HPDE6-E6E7 (cell line): ENCODE results near the gene EYA4.

Experiments
- DNase-seq: peaks from one replicate; pipeline ENCODE4 v3.0.0; 2011; ENCODE audit warnings: missing footprints; ENCODE audit errors: extremely low spot score

EYA4 gene

DNA sequence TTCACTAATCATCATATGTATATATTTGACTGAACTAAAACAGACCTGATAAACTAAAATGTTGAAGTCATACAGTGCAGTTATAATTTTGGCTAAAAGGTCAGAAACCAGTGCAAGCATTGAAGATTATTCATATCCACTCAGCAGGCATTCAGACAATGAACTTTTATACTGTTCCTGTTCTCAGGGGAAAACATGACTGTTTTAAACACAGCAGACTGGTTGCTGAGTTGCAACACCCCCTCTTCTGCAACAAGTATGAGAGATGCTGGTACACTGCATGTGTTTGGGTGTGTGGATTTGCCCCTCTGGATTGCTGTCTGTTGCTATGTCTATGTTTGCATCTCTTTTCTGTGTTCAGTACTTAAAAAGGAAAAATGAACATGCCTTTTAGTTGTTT, 206.8 kb downstream of the EYA4 start:
- DNase-seq: no peak

DNA sequence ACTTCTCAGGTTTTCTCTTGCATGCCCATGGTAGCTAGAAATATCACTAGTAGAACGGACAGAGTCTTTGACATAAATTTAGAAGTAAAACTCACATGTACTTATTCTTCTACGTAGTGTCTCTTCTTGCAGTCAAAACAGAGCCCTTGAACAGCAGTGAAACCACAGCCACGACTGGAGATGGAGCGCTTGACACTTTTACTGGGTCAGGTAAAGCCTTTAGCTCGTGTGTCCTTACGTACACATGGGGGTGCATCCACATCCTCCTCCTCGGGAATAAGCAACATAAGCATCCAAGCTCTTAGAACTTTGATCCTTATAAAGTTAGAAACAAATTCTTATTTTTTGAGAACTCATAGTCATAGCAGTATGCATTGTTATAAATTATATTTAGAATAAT, 215.3 kb downstream of the EYA4 start:
- no peak for DNase-seq

DNA sequence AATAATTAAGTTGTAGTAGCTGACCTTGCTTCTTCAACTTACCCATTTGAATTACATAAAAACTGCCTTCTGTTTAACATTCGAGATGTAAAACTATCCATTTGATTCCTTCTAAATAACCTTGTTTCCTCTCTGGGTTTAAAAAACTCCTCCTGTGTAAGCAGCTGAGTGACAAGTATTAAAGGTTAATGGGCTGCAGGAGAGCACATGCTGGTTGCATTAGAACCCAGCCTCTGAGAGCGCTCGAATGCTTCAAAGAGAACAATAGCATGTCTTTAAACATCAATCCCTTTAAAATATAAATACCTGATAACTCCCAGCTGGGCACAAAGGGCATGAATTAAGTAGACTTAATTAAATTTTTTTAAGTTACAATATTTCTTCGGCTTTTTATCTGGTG, 215.8 kb downstream of the EYA4 start:
- no peak for DNase-seq

DNA sequence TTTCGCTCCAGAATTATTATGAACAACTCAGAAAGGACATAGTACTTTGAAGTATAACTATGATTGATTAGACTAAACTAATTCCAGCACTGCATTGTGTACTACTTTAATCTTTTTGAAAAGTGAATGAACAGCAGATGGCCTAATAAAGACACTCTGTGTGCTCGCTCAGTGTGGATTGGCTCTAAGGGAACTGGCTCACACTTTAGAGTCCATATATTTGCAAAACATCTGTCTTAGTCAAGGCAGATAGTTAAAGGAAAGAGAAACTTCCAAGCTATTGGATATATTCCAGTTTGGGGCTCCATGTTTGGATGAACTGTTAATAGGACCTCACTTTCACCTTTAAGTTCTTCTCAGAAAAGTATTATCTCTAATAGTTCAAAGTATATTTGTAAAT, 218.9 kb downstream of the EYA4 start:
- no peak for DNase-seq

DNA sequence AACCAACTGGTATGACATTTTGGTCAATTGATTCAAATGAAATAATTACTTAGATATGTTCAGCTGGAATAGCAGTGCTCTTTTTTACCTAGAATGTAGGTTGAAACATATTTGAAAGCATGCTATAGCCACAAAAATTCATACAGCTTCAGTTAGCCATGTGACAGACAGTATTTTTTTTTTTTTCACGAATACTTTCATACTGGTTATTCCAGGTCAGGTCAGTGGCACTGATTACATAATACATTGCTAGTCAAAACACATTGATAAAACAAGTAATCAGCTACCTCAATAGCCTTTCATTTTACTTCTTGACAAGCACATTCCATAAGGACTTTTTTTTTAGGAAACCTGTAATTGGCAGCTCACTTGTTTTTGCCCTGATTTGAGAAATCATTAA, 222.6 kb downstream of the EYA4 start:
- no peak for DNase-seq

DNA sequence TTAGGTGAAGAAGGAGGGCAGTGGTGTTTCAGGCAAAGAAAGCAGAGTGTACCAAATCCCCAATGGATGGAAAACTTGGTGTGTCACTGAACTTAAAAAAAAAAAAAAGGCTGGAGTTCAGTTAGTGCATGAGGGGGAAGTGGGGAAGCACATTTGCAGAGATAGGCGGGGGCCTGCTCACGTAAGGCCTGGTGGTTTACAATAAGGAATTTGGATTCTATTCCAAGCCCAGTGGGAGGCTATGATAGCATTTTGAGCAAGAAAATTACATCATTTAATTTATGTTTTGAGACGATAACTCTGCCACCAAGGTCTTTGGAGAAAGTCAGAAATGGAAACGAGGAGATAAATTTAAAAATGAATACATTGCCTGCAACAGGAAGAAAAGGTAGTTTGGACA, 225.5 kb downstream of the EYA4 start:
- DNase-seq: no peak

DNA sequence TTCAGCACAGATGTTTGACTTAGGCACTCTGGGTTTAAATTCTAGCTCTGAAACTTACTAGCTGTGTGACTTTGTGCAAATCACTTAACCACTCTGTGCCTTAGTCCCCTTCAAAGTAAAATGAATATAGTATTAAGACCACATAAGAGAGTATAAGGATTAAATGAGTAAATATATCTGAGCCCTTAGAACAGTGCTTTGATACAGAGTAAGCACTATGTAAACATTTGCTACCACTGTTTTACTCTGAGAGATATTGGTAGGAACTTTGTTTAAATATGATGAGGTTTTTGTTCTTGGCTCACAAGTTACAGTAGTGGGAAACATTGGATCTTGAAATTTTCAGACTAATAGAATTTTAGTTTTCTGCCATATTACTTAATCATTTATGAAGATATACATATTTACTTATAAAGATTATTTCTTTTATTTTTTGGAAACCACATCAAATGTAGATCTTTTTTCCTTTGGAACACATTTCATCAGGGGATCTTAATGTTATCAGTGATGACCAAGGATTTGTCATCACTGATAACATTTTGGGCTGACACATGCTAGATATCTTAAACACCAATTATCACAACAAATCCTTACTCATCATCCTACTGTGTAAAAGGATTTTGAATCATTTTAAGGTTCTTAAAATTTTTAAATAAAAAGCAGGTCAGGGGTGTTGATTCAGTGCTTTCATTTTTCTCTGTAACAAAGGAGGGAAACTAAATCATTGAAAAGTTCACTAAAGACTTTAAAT, 226.2 kb downstream of the EYA4 start:
- no peak for DNase-seq

DNA sequence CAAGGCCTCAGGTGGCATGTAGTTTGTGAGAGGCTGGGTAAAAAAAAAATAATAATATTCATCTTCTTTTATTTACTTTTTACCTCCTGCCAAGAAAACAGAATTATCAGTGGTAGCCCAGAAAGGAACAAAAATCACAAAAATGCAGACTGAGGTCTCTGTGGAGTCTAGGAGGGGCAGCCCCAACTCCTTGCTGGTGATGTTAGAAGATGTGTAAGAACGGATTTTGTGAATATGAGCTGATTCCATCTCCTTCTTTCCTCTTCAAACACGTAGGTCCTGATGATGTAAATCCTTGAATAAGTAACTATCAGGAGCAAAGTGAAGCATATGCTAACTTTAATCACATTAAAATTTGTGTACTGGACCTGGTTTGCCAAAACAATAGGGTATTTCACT, 226.8 kb downstream of the EYA4 start:
- DNase-seq: no peak

DNA sequence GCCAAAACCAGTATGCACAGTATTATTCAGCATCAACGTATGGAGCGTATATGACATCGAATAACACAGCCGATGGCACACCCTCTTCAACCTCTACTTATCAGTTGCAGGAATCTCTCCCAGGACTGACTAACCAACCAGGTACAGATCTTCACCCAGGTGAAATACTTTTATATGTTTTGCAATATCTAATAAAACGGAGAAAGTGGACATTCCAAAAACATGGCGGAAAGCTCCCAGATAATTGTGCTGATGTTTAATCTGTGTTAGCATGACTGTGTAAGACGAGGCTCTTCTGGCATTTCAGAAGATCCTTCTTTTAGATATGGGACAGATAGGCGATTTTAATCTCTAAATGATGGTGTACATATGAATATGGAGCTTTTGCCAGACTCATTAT, 227.4 kb downstream of the EYA4 start:
- no peak for DNase-seq

DNA sequence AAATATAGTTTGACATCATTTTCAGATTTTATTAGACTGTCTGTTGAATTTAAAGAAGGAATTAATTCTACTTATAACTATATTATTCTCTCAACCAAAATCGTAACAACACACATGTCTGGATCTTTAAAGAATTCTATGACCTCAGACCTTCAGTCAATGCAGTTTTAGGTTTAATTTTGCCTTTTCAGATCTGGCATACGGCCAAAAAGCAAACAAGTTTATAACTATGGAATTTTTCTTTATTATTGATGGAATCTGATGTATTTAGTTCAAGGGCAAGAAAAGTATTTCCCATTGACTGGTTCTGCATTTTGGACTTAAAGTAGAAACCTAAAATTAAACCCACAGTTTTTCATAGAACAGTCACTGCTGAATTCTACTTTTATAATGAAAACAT, 233.4 kb downstream of the EYA4 start:
- DNase-seq: no peak

DNA sequence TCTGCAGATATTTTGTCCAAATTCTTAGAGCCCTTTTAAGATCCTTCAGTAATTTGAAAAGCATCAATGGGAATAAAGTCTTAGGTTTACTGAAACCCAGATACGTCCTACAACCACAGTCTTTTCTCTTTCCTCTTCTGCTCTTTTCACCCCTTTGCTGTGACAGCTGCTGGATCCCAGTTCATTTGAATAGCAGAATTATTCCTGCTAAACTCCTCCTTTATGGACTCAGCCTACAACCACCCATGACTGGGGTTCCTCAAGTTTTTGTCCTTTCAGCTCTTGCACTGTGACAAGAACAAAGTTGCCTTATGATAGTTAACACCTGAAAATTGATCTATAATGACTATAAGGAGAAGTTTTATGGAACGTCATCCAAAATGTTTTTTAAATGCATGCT, 237.5 kb downstream of the EYA4 start:
- no peak for DNase-seq

DNA sequence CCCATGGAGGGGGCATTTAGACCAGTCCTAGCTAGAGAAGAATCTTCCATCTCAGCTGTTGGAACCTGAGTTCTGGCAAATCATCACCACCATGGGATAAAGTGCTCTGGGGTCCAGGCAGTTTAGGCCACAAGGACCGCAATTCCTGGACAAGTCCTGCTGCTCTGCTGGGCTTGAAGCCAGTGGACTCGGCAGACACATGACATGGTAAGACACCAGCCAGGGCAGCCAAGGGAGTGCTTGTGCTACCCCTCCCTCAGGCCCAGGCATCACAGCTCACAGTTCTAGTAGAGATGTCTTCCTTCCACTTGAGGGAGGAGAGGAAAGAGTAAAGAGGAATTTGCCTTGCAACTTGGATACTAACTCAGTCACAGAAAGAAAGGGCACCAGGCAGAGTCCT, 246.0 kb downstream of the EYA4 start:
- DNase-seq: no peak

DNA sequence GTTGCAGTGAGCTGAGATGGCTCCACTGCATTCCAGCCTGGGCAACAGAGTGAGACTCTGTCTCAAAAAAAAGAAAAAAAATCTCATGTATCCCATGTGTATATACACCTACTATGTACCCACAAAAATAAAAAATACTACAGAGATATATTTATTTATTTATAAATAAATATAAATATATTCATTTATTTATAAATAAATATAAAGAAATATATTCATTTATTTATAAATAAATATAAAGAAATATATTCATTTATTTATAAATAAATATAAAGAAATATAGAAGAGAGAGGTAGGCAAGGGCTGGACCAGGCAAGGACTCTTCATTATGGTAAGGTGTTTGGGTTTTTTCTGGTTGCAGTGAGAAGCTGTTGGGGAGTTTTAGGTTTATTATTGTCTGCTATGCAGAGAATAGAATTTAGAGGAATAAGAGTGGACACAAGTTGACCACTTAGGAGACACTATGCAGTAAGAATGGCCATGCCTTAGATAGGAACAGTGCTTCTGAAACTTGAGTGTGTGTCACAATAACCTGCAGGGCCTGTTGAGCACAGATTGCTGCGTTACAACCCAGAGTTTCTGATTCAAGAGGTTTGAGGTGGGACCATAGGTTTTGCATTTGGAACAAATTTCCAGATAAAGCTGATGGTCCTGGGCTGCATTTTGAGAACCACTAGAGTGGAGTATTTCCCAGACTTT, 254.2 kb downstream of the EYA4 start:
- no peak for DNase-seq

DNA sequence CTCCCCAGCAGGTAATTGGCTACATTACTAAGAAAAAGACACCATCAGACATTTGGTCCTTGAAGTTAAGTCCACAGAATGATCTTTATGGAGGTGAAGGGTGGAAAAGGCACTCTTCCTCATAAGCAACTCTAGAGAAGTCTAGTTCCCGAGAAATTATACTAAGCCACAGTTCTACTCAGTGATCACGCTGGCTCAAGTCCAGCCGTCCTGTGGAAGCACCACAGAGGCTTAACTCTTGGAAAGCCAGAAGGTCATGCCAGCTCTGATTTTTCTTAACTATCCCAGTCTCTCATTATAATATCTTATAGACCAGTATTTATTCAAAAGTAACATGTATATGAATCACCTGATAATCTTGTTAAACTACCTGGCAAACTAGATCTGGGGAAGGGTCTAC, 258.5 kb downstream of the EYA4 start:
- no peak for DNase-seq

DNA sequence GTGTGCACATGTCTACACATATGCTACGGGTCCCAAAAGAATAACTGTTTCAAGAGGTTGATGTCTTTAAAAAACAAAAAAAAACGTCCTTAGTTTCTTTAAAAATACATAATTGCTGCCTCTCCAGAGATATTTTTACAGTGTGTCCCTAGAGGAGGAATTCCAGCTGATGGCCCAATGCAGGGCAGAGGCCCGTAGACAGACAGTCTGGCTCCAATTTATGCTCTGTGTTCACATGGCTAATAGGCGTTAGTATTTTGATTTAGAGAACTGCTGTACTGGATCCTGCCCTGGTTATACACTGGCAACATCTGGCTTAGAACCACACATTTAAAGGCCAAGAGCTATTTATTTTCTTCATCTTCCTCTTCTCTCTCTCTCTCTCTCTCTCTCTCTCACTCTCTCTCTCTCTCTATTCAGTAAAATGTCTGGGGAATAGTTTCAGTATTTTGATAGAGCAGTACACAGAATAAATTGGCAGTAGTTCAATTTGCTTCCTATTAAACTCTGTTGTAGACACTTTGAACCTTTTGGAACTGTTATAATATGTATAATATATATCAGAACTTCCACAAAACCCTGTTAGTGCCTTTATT, 260.6 kb downstream of the EYA4 start:
- no peak for DNase-seq

DNA sequence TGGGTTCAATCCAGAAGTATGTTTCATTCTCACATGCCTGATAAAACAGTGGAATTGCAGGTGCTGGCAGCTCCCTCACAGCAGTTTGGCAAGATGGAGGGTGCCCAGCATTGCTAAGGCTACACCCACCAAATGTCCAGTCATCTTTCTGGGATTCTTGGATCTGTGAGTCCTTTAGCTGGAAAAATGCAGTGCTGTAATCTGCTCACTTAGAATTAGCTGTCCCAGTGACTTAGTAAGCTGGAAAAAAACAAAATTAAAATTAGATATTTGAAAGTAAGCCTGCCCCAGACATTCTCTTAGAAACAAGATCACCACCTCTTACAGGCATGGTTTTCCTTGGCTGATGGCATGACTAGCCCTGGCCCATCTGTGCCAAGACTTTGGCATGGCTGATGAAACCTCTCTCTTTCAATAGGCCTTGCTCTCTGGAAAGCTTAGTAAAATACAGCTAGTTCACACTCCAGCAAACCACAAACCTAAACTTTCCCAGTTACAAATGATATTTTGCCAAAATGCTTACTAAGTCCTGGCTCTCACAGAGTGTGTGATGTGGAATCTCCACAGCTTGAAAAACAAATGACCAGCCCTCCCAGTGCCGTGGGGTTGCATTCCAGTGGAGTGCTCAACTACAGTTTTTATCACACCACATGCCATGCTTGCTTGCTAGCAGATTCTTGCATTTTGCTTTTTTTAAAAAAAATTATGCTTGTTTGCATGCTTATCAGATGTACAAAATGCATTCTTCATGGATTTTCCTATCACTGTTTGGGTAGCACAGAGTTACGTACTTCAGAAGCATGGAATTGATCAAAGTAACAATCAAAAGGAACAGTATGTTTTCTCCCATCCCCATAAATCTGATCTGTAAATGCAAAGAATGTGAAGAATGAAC, 261.5 kb downstream of the EYA4 start:
- no peak for DNase-seq

DNA sequence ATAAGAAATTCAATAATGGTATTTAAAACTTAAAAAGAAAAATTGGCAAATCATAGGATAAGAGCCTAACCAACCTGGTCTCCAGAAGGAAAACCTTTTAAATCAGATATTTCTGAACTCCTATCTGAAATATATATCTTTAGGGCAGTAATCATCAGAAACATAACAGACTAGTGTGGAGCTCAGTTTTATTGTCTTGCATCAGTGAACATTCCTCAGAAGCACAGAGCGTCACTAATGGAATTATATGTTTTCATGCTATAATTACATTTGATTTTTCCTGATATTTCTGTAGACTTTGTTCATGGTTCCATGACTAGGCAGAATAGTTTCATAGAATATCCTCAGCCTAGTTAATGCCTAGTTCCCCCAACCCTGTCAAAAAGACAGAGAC, 262.2 kb downstream of the EYA4 start:
- no peak for DNase-seq

DNA sequence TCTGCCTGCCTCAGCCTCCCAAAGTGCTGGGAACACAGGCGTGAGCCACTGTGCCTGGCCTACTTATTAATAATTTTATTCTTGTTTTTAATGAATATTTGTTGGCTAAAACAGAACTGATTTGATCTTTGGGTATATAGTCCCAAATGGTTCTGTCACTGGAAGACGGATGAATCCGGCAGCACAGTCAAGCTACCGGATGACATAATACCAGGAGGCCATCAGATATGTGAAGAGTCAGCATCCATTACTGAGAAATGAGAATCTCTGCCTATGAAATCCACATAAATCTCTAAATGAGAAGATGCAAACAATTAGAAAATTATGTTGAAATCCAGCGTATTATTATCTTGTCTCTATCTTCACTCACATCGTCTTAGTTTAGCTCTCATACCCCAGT, 263.0 kb downstream of the EYA4 start:
- no peak for DNase-seq

DNA sequence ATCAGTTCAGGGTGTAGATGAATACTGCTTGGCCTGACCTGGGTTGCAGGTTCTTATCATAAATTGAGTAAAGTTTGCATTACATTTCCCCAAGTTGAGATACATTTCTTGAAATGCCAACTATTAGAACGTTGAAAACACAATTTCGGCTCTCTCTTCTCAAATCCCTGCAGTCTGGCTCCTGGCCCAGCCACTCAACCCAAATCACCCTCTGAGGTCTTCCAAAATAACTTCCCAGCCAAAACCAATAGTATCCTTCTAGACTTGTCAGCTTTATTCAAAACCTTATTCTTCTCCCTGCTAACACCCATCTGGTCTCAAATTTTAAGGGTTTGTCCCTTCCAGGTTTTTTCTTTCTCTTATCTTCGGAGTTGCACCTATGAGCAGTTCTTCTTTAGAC, 263.6 kb downstream of the EYA4 start:
- DNase-seq: no peak

DNA sequence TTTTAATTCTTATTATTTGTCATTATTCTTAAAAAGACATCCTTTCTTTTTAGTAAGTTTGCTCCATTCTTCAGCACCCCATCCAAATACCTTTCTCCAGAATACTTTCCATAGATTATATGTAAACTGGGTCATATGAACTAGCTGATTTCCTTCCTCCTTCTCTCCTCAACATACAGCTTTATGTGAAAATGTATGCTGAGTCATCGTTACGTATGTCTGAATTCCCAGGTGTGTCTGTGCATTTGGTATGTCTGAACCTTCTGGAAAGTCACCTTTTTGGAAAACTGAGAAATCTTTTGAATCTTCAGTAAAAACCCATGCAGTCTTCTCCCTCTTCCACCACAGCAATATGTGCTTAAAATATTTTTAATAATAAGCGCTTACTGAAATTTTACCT, 264.5 kb downstream of the EYA4 start:
- no peak for DNase-seq

DNA sequence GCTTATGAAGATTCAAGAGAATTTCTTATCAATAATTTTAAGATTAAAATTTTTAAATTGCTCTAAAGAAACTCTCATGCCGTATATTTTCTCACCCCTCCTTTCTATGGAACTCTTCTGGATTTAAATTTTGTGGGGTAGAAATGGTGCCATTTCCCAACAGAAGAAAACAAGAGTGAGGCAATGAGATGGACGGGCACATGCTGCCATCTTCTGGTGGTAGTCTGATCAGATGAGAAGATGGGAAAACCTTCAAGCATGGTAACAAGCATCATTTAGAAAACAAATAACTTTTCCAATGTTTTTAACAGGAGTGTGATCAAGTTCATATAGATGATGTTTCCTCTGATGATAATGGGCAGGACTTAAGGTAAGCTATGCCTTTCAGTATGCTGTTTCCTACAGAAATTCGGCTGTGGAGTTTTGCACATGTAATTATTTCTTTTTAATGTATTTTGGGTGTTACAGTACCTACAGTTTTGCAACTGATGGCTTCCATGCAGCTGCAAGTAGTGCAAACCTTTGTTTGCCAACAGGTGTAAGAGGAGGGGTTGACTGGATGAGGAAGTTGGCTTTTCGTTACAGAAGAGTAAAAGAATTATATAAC, 271.4 kb downstream of the EYA4 start:
- DNase-seq: peak; percentile 4

DNA sequence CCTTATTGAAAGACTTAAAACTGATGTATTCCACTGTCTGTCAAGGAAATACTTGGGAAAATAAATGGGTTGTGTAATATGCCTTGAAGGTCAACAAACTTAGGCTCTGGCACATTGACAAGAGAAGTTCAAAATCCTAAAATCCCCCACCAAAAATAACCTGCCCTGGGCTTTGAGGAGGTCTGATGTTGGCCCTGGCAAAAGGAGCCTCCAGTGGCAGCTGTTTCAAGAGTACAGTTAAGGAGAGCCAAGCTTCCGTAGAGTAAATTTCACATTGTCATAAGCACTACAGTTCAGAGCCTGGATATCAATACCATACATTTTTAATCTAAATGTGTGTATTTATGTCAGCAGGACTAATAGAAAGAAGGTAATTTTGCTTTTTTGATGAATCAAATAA, 282.7 kb downstream of the EYA4 start:
- no peak for DNase-seq
